Ishikawa (cell line): ENCODE data around the gene CPN2.

Source experiments
- CREB1 ChIP-seq: IDR thresholded peaks from 2 replicates; pipeline ENCODE4 v1.6.1; 2012; ENCODE audit warnings: low read depth
- EP300 ChIP-seq: IDR thresholded peaks from 2 replicates; pipeline ENCODE4 v1.6.1; 2012; ENCODE audit warnings: borderline replicate concordance
- NFIC ChIP-seq: IDR thresholded peaks from 2 replicates; pipeline ENCODE4 v1.6.1; 2012
- TCF12 ChIP-seq: IDR thresholded peaks from 2 replicates; pipeline ENCODE4 v1.6.1; 2012; ENCODE audit warnings: low read depth
- TEAD4 ChIP-seq: IDR thresholded peaks from 2 replicates; pipeline ENCODE4 v1.6.1; 2012
- USF1 ChIP-seq: IDR thresholded peaks from 2 replicates; pipeline ENCODE4 v1.6.1; 2012
- TF ChIP-seq, protein P1 (sequence below): IDR thresholded peaks from 2 replicates; pipeline ENCODE4 v1.6.1; 2012; ENCODE audit warnings: low read depth, mild to moderate bottlenecking

DNA sequence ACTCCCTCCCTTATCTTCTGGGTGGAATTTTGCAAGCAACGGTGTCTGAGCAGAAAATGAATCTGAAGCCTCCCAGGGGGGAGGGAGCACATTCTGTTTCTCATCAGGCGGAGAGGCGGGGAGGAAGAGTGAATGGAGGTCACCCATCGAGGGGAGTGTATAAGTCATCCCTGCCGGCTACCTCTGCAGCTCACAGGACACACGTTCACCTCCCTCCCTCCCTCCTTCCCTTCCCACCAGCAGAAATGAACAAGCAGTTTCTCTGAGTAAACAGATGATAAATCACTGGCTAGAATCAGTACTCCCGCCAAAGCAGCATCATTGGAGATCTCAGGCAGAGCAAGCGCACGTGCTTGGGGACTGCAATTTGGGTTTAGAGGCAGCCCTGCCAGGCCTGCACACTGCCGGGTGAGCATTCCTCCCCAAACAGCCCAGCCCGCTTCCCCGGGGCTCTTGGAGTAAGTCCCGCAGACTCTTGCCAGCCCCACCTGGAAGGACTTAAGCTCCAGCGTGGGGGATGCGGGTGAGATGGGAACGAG, 38.3 kb downstream of the CPN2 start:
- TF ChIP-seq TCF12 (no peak), USF1 (no peak), NFIC (no peak), EP300 (no peak), CREB1 (no peak), TEAD4 (no peak)
- TF ChIP-seq, protein P1, sequence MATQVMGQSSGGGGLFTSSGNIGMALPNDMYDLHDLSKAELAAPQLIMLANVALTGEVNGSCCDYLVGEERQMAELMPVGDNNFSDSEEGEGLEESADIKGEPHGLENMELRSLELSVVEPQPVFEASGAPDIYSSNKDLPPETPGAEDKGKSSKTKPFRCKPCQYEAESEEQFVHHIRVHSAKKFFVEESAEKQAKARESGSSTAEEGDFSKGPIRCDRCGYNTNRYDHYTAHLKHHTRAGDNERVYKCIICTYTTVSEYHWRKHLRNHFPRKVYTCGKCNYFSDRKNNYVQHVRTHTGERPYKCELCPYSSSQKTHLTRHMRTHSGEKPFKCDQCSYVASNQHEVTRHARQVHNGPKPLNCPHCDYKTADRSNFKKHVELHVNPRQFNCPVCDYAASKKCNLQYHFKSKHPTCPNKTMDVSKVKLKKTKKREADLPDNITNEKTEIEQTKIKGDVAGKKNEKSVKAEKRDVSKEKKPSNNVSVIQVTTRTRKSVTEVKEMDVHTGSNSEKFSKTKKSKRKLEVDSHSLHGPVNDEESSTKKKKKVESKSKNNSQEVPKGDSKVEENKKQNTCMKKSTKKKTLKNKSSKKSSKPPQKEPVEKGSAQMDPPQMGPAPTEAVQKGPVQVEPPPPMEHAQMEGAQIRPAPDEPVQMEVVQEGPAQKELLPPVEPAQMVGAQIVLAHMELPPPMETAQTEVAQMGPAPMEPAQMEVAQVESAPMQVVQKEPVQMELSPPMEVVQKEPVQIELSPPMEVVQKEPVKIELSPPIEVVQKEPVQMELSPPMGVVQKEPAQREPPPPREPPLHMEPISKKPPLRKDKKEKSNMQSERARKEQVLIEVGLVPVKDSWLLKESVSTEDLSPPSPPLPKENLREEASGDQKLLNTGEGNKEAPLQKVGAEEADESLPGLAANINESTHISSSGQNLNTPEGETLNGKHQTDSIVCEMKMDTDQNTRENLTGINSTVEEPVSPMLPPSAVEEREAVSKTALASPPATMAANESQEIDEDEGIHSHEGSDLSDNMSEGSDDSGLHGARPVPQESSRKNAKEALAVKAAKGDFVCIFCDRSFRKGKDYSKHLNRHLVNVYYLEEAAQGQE = no peak
